K562 (cell line): ENCODE results near the gene DNAH10. TPM values are rescaled to one million over a fixed set of nuclear protein-coding genes. Genes with fewer than 3 reads are reported as not detected.

Experiments used
- ATAC-seq: fragments of 200-7000 bp; cut with Tn5 transposase; 3 replicates; pipeline ENCODE4 v1.9.1; 2020; ENCODE audit warnings: moderate library complexity
- BruUV-seq: library from RNA; stranded (reverse); fragments of 400-500 nt; replicated peaks from 2 replicates; lab custom pipeline; 2021; lab: Mats Ljungman, UMichigan
- CTCF ChIA-PET: fragments of 300-600 bp; formaldehyde crosslinking; extraction: SDS; loops from one replicate; lab custom pipeline; 2021; ENCODE audit warnings: low intra/inter-chr PET ratio; lab: Yijun Ruan, JAX
- POLR2A ChIA-PET: fragments of 300-600, 350-650 bp; sonication (Branson Sonifier 250); formaldehyde crosslinking; extraction: SDS; loops from one replicate; lab custom pipeline; 2021; ENCODE audit warnings: antibody characterized with exemption, inconsistent platforms; lab: Yijun Ruan, JAX
- DNase-seq, 4 experiments: peaks; one replicate each; pipeline versions ENCODE4 v3.0.0 to v3.0.0-alpha.2; 2011 to 2018; ENCODE audit warnings: low spot score in 3 of 4, mixed read lengths in 3 of 4; ENCODE audit errors: extremely low read depth in 1 of 4
- FAIRE-seq: peaks from 2 replicates; lab custom pipeline; 2011; peaks lifted over from hg19 to GRCh38; lab: Jason Lieb, UNC
- H2AFZ ChIP-seq: 2 replicates; pipeline ENCODE4 v1.6.0; 2011; ENCODE audit warnings: low read depth, low read length, control low read depth, inconsistent platforms
- H3K27ac ChIP-seq: fragments of 200-600 bp; 3 replicates; pipeline ENCODE4 v1.8.0; 2011; ENCODE audit warnings: low read depth, mild to moderate bottlenecking, control low read depth, inconsistent platforms, low read length, moderate library complexity, mixed read lengths; ENCODE audit errors: extremely low read depth
- H3K27me3 ChIP-seq, 2 experiments: fragments of 300-600 bp in 1 of 2; 2 replicates in 1 of 2; 3 replicates in 1 of 2; pipeline versions ENCODE4 v1.6.0 to v1.8.0; 2011; ENCODE audit warnings: inconsistent platforms in 2 of 2, low read length in 2 of 2, mild to moderate bottlenecking in 1 of 2, mixed read lengths in 1 of 2, moderate library complexity in 1 of 2; ENCODE audit not compliant: control insufficient read depth in 2 of 2, insufficient read depth in 2 of 2
- H3K36me3 ChIP-seq: fragments of 300-600 bp; 3 replicates; pipeline ENCODE4 v1.8.0; 2011; ENCODE audit warnings: mild to moderate bottlenecking, low read length, inconsistent platforms; ENCODE audit not compliant: control insufficient read depth, insufficient read depth
- H3K4me1 ChIP-seq, 2 experiments: fragments of 200-600 bp in 1 of 2; replicated peaks in 1 of 2; 2 replicates in 1 of 2; 3 replicates in 1 of 2; pipeline versions ENCODE4 v1.5.1 to v1.8.0; 2011; ENCODE audit warnings: inconsistent platforms in 2 of 2, low read length in 2 of 2, mild to moderate bottlenecking in 1 of 2, mixed read lengths in 1 of 2, moderate library complexity in 1 of 2; ENCODE audit not compliant: control insufficient read depth in 2 of 2, insufficient read depth in 2 of 2
- H3K4me2 ChIP-seq: 2 replicates; pipeline ENCODE4 v1.6.1; 2011; ENCODE audit warnings: low read length, control low read depth, inconsistent platforms, mixed read lengths; ENCODE audit not compliant: insufficient read depth
- H3K4me3 ChIP-seq: fragments of 200-600 bp; sonication (generic), shearing (Covaris generic); 2 replicates; pipeline ENCODE4 v1.5.1; 2016; ENCODE audit warnings: control low read depth, inconsistent platforms
- H3K79me2 ChIP-seq: fragments of 200-600 bp; 3 replicates; pipeline ENCODE4 v1.8.0; 2011; ENCODE audit warnings: low read length, inconsistent platforms; ENCODE audit not compliant: control insufficient read depth, insufficient read depth
- H3K9ac ChIP-seq, 2 experiments: 2 replicates each; pipeline versions ENCODE4 v1.6.0 to v1.6.1; 2011; ENCODE audit warnings: low read depth in 2 of 2, low read length in 2 of 2, control low read depth in 1 of 2, inconsistent platforms in 1 of 2, mild to moderate bottlenecking in 1 of 2, mixed read lengths in 1 of 2; ENCODE audit not compliant: insufficient read depth in 1 of 2
- H3K9me1 ChIP-seq: one replicate; pipeline ENCODE4 v1.6.0; 2011; ENCODE audit warnings: inconsistent platforms, mild to moderate bottlenecking, low read length, moderate library complexity; ENCODE audit not compliant: control insufficient read depth, insufficient read depth
- H3K9me3 ChIP-seq: replicated peaks from 2 replicates; pipeline ENCODE4 v1.5.1; 2011; ENCODE audit warnings: low read depth, low read length, inconsistent platforms; ENCODE audit not compliant: control insufficient read depth, insufficient read depth
- H4K20me1 ChIP-seq: replicated peaks from 2 replicates; pipeline ENCODE4 v1.6.1; 2011; ENCODE audit warnings: low read length, inconsistent platforms, mixed read lengths; ENCODE audit not compliant: control insufficient read depth, insufficient read depth
- CEBPG ChIP-seq, 3 experiments: fragments of 200-800 bp in 1 of 3; sonication (Bioruptor generic) in 1 of 3; sonication (generic) in 1 of 3; formaldehyde crosslinking in 1 of 3; IDR thresholded peaks in 2 of 3; conservative IDR thresholded peaks in 1 of 3; 2 replicates each; pipeline versions ENCODE4 v1.6.1 to v1.8.0; 2016 to 2022; ENCODE audit warnings: missing compliant biosample characterization in 2 of 3, missing genetic modification characterization in 2 of 3, mild to moderate bottlenecking in 1 of 3, missing genetic modification reagents in 1 of 3
- DMBX1 ChIP-seq: fragments of 250-450 bp; sonication (Bioruptor Pico); IDR thresholded peaks from 2 replicates; pipeline ENCODE4 v1.8.0; 2022; ENCODE audit warnings: inconsistent platforms, mild to moderate bottlenecking, moderate library complexity, borderline replicate concordance
- FOSL1 ChIP-seq: fragments of 200-800 bp; sonication (Bioruptor generic); conservative IDR thresholded peaks from 2 replicates; pipeline ENCODE4 v1.6.1; 2016; ENCODE audit warnings: missing genetic modification characterization, missing compliant biosample characterization
- KDM4B ChIP-seq, 2 experiments: fragments of 450-650 bp in 1 of 2; sonication (generic) in 1 of 2; IDR thresholded peaks; 2 replicates each; pipeline ENCODE4 v1.6.1; 2016 to 2017; ENCODE audit warnings: borderline replicate concordance in 2 of 2, antibody characterized with exemption in 1 of 2, low read depth in 1 of 2, mild to moderate bottlenecking in 1 of 2
- NFRKB ChIP-seq: fragments of 450-650 bp; IDR thresholded peaks from 2 replicates; pipeline ENCODE4 v1.6.1; 2016; ENCODE audit warnings: low read depth
- PHF21A ChIP-seq: fragments of 450-650 bp; IDR thresholded peaks from 2 replicates; pipeline ENCODE4 v1.6.1; 2017; ENCODE audit warnings: low read depth, borderline replicate concordance
- POLR2G ChIP-seq: fragments of 200-400 bp; formaldehyde crosslinking; IDR thresholded peaks from 2 replicates; pipeline ENCODE4 v1.6.1; 2017; ENCODE audit warnings: low read depth, mild to moderate bottlenecking, antibody characterized with exemption, low read length, moderate library complexity
- SREBF2 ChIP-seq: sonication (generic); formaldehyde crosslinking; IDR thresholded peaks from 2 replicates; pipeline ENCODE4 v1.4.0; 2020; ENCODE audit warnings: mild to moderate bottlenecking, missing genetic modification reagents
- STAG1 ChIP-seq: sonication (generic); formaldehyde crosslinking; IDR thresholded peaks from 2 replicates; pipeline ENCODE4 v1.5.0; 2020; ENCODE audit warnings: missing genetic modification reagents, borderline replicate concordance
- TAF15 ChIP-seq: fragments of 200-400 bp; formaldehyde crosslinking; IDR thresholded peaks from 2 replicates; pipeline ENCODE4 v1.6.1; 2017; ENCODE audit warnings: mild to moderate bottlenecking, low read depth, low read length, moderate library complexity
- ZNF174 ChIP-seq: fragments of 250-450 bp; sonication (Bioruptor Pico); IDR thresholded peaks from 2 replicates; pipeline ENCODE4 v1.4.0; 2020; ENCODE audit warnings: mild to moderate bottlenecking
- ZNF232 ChIP-seq: sonication (generic); formaldehyde crosslinking; IDR thresholded peaks from 2 replicates; pipeline ENCODE4 v1.8.0; 2022; ENCODE audit warnings: mild to moderate bottlenecking, missing genetic modification reagents
- ZNF436 ChIP-seq: fragments of 250-450, 450-650 bp; sonication (Bioruptor Pico); formaldehyde crosslinking; IDR thresholded peaks from 2 replicates; pipeline ENCODE4 v1.7.0; 2020; ENCODE audit warnings: mild to moderate bottlenecking
- WGBS: fragments of 100-300 bp; shearing (Covaris generic); methylation state at CpG from one replicate; pipeline ENCODE4 v1.1.6; 2016; ENCODE audit warnings: low coverage, mixed read lengths; ENCODE audit not compliant: insufficient coverage; ENCODE audit errors: missing lambda C conversion rate; 5-methylcytosine and 5-hydroxymethylcytosine counted together
- in situ Hi-C: fragments of 300-500 bp; cut with MboI; formaldehyde crosslinking; loops from 4 replicates; pipeline ENCODE4 v1.15.0; 2018; ENCODE audit warnings: inconsistent platforms, mixed read lengths
- intact Hi-C: fragments of 100-400 bp; cut with micrococcal nuclease; formaldehyde crosslinking; loops from 2 replicates; pipeline ENCODE4 v1.14.2; 2022
- polyA plus RNA-seq, 8 experiments: library from polyadenylated mRNA; depleted of rRNA in 4 of 8; stranded (reverse) in 5 of 8; unstranded in 3 of 8; fragments of >200 nt; fragmentation: Nextera tagmentation in 2 of 8; fragmentation: Illumina TruSeq in 1 of 8; extraction: Ambion mirVana in 2 of 8; extraction: Trizol in 1 of 8; gene quantifications; 2 replicates each; pipeline versions ENCODE4 v1.2.1 to v1.2.3, GENCODE V29; 2011 to 2014; ENCODE audit warnings: inconsistent platforms in 1 of 8, missing spikeins in 1 of 8
- total RNA-seq, 7 experiments: library from RNA; depleted of rRNA in 6 of 7; stranded (reverse); fragments of >200 nt in 6 of 7; fragmentation: Illumina TruSeq in 2 of 7; extraction: Trizol in 2 of 7; gene quantifications; 2 replicates each; pipeline versions ENCODE4 v1.2.1 to v1.2.3, GENCODE V29; 2011 to 2021; ENCODE audit warnings: low replicate concordance in 1 of 7
- TF ChIP-seq, protein P1 (sequence below): fragments of 450-650 bp; formaldehyde crosslinking; IDR thresholded peaks from 2 replicates; pipeline ENCODE4 v1.4.0; 2022; ENCODE audit warnings: mild to moderate bottlenecking, moderate library complexity

DNAH10 gene
- total and polyA plus RNA-seq, 9 of the 15 experiments (the other 6 are each of a cell fraction or from before 2014, with no cell fraction given) = 0.01 to 0.06 (median 0.04) TPM; not detected in 1

DNA sequence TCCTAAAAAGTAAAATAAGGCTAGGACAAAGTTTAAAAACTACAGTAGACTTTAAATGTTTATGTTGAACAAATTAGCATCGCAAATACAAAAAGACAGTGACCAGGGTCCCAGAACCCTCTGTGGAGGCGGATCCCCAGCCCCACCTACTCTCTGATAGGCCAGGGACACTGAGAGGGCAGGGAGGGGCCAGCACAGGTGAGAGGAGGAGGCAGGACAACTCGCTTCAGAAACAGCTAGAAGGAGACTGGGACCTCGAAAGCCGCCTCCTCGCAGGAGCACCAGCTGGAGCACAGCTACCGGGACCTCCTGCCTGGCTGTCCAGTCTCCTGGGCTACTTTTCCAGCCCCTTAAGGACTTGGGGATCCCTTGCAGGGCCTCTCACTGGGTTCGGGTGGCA lies 992 bp downstream of the DNAH10 start:
- H2AFZ ChIP-seq = no peak overlapping the region
- no peaks in the 10 kb centered on the region for H3K27me3 ChIP-seq
- in situ Hi-C loops = no loop called here
- 92% methylated on average over 7 of the region's 8 CpGs for WGBS
- TF ChIP-seq, protein P1, sequence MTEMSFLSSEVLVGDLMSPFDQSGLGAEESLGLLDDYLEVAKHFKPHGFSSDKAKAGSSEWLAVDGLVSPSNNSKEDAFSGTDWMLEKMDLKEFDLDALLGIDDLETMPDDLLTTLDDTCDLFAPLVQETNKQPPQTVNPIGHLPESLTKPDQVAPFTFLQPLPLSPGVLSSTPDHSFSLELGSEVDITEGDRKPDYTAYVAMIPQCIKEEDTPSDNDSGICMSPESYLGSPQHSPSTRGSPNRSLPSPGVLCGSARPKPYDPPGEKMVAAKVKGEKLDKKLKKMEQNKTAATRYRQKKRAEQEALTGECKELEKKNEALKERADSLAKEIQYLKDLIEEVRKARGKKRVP (CRISPR knock-in tag) = no peak
- TF ChIP-seq SREBF2 (no peak), PHF21A (no peak), NFRKB (no peak), TAF15 (no peak), DMBX1 (CRISPR knock-in tag) (no peak), POLR2G (no peak), ZNF174 (no peak), CEBPG (CRISPR knock-in tag; IDR thresholded peaks at IDR 0.05) (no peak), CEBPG (tag; conservative IDR thresholded peaks at IDR 0.05 in 1 of 2, IDR thresholded peaks at IDR 0.05 in 1 of 2) (no peak), ZNF436 (CRISPR knock-in tag) (no peak), STAG1 (CRISPR knock-in tag) (no peak), KDM4B (IDR thresholded peaks at IDR 0.05; ENCODE audit: borderline replicate concordance in 2 of 2, low read depth in 1 of 2) (no peak), FOSL1 (no peak), ZNF232 (CRISPR knock-in tag) (no peak)
- TF ChIP-seq, all 486 proteins: peak for 0
- DNase-seq (no peak), ATAC-seq (no peak), FAIRE-seq (no peak)
- H3K79me2 ChIP-seq = no peaks in the 10 kb centered on the region
- H3K9me3 ChIP-seq = no peaks in the 10 kb centered on the region
- no peaks in the 10 kb centered on the region for H3K4me1 ChIP-seq
- H3K9ac ChIP-seq = peak overlapping the region in 1 of 2 experiments; percentile 29; a peak in 1 of 4 replicates
- H3K4me2 ChIP-seq = no peak overlapping the region
- no TSS peak for BruUV-seq
- POLR2A ChIA-PET = interaction anchor here (0.7 kb wide), 1 partner anchor 16 kb away, joined by 3 read pairs; no protein-coding TSS in a partner anchor
- no peak overlapping the region for H3K27ac ChIP-seq
- H3K4me3 ChIP-seq = no peak overlapping the region
- no peaks in the 10 kb centered on the region for H3K9me1 ChIP-seq
- intact Hi-C loops = no loop called here
- CTCF ChIA-PET = no interaction called here
- peaks cover 20% of the 10 kb centered on the region; the same call in 1 of the 3 replicates for H3K36me3 ChIP-seq
- no peaks in the 10 kb centered on the region for H4K20me1 ChIP-seq
